ENCODE measurements around the gene GTPBP4. TPM values are rescaled to one million over a fixed set of nuclear protein-coding genes. Genes with fewer than 3 reads are reported as not detected.

The GTPBP4 gene
- total and polyA plus RNA-seq, 2 donors: 32.0 to 39.4 TPM

GRCh38 chr10:971150-971542, 17.1 kb upstream of the GTPBP4 start:
- H3K36me3 ChIP-seq (ENCODE audit: control insufficient read depth in 2 of 2, insufficient read depth in 2 of 2, low read length in 1 of 2): no peaks in the 10 kb centered on the region
- no peaks in the 10 kb centered on the region for H3K4me1 ChIP-seq (ENCODE audit: control insufficient read depth in 2 of 2, insufficient read depth in 2 of 2, low read length in 2 of 2)
- H3K4me3 ChIP-seq (ENCODE audit: low read length in 2 of 2): no peak overlapping the region
- H3K9me3 ChIP-seq (ENCODE audit: control insufficient read depth in 2 of 2, insufficient read depth in 1 of 2, low read length in 1 of 2): peaks cover 0 to 14% of the 10 kb centered on the region in 2 donors
- WGBS: 51% methylated on average over 4 of the region's 4 CpGs
- no peak for DNase-seq (ENCODE audit: low read depth in 6 of 9, low spot score in 9 of 9)
- peaks cover 0 to 22% of the 10 kb centered on the region in 2 donors for H3K27me3 ChIP-seq (ENCODE audit: control insufficient read depth in 2 of 2, insufficient read depth in 1 of 2, low read length in 1 of 2)
- H3K27ac ChIP-seq (ENCODE audit: low read depth in 1 of 2, low read length in 1 of 2): no peak overlapping the region

GRCh38 chr10:971613-972012, 16.6 kb upstream of the GTPBP4 start:
- Histone ChIP-seq H3K27ac (ENCODE audit: low read depth in 1 of 2, low read length in 1 of 2) (no peak overlapping the region), H3K9me3 (ENCODE audit: control insufficient read depth in 2 of 2, insufficient read depth in 1 of 2, low read length in 1 of 2) (peaks cover 0 to 16% of the 10 kb centered on the region in 2 donors), H3K27me3 (ENCODE audit: control insufficient read depth in 2 of 2, insufficient read depth in 1 of 2, low read length in 1 of 2) (peaks cover 0 to 19% of the 10 kb centered on the region in 2 donors), H3K4me3 (ENCODE audit: low read length in 2 of 2) (no peak overlapping the region), H3K4me1 (ENCODE audit: control insufficient read depth in 2 of 2, insufficient read depth in 2 of 2, low read length in 2 of 2) (no peaks in the 10 kb centered on the region), H3K36me3 (ENCODE audit: control insufficient read depth in 2 of 2, insufficient read depth in 2 of 2, low read length in 1 of 2) (no peaks in the 10 kb centered on the region)
- WGBS: 87% methylated on average over 12 of the region's 12 CpGs
- DNase-seq (ENCODE audit: low read depth in 6 of 9, low spot score in 9 of 9): no peak

GRCh38 chr10:972763-973162, 15.5 kb upstream of the GTPBP4 start:
- DNase-seq (ENCODE audit: low read depth in 6 of 9, low spot score in 9 of 9): no peak
- H3K4me3 ChIP-seq (ENCODE audit: low read length in 2 of 2): no peak overlapping the region
- H3K27ac ChIP-seq (ENCODE audit: low read depth in 1 of 2, low read length in 1 of 2): no peak overlapping the region
- 92% methylated on average over 8 of the region's 8 CpGs for WGBS
- H3K27me3 ChIP-seq (ENCODE audit: control insufficient read depth in 2 of 2, insufficient read depth in 1 of 2, low read length in 1 of 2): peaks cover 0 to 17% of the 10 kb centered on the region in 2 donors
- H3K9me3 ChIP-seq (ENCODE audit: control insufficient read depth in 2 of 2, insufficient read depth in 1 of 2, low read length in 1 of 2): peaks cover 0 to 21% of the 10 kb centered on the region in 2 donors
- H3K36me3 ChIP-seq (ENCODE audit: control insufficient read depth in 2 of 2, insufficient read depth in 2 of 2, low read length in 1 of 2): no peaks in the 10 kb centered on the region
- no peaks in the 10 kb centered on the region for H3K4me1 ChIP-seq (ENCODE audit: control insufficient read depth in 2 of 2, insufficient read depth in 2 of 2, low read length in 2 of 2)

DNA sequence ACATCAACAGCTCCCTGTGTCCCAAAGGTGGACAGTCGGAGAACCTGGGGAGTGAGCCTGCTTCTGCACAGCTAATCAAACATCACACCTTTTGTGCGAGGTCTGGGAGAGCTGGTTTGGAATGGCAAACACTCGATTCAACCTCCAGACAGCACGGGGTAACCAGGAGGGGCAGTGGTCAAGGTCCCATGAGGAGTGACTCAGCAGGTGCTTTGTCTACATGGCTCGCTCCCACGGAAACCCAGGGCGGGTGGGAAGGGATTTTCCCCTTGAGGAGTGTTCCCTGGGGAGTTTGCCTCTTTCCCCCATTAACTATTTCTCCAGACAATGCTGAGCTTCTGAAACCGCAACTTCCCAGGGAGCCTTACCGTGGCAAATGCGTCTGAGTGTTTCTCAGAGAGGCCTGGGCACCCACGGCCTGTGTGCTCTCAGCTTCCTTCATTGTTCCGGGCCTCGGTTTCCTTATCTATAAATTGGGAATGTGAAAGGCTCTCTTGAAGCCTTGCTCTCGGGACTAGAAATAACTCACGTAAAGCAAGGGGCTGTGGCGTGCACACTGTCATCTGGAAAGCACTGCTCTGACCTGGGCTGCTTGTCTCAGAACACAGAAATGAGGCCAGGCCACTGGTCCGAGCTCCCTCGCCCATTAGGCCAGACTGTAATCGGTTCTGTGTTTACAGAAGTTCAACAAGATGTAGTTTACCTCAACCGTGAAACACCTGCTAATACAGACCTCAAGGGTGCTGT, 14.0 kb upstream of the GTPBP4 start:
- H3K4me1 ChIP-seq (ENCODE audit: control insufficient read depth in 2 of 2, insufficient read depth in 2 of 2, low read length in 2 of 2): no peaks in the 10 kb centered on the region
- H3K4me3 ChIP-seq (ENCODE audit: low read length in 2 of 2): no peak overlapping the region
- no peaks in the 10 kb centered on the region for H3K36me3 ChIP-seq (ENCODE audit: control insufficient read depth in 2 of 2, insufficient read depth in 2 of 2, low read length in 1 of 2)
- H3K9me3 ChIP-seq (ENCODE audit: control insufficient read depth in 2 of 2, insufficient read depth in 1 of 2, low read length in 1 of 2): peaks cover 0 to 23% of the 10 kb centered on the region in 2 donors
- DNase-seq (ENCODE audit: low read depth in 6 of 9, low spot score in 9 of 9): no peak
- WGBS: 88% methylated on average over 20 of the region's 20 CpGs
- H3K27me3 ChIP-seq (ENCODE audit: control insufficient read depth in 2 of 2, insufficient read depth in 1 of 2, low read length in 1 of 2): peaks cover 0 to 8% of the 10 kb centered on the region in 2 donors
- no peak overlapping the region for H3K27ac ChIP-seq (ENCODE audit: low read depth in 1 of 2, low read length in 1 of 2)

- Histone ChIP-seq H3K27me3 (ENCODE audit: control insufficient read depth in 2 of 2, insufficient read depth in 1 of 2, low read length in 1 of 2) (peaks cover 0 to 5% of the 10 kb centered on the region in 2 donors), H3K4me1 (ENCODE audit: control insufficient read depth in 2 of 2, insufficient read depth in 2 of 2, low read length in 2 of 2) (no peaks in the 10 kb centered on the region), H3K36me3 (ENCODE audit: control insufficient read depth in 2 of 2, insufficient read depth in 2 of 2, low read length in 1 of 2) (no peaks in the 10 kb centered on the region), H3K9me3 (ENCODE audit: control insufficient read depth in 2 of 2, insufficient read depth in 1 of 2, low read length in 1 of 2) (peaks cover 0 to 28% of the 10 kb centered on the region in 2 donors), H3K27ac (ENCODE audit: low read depth in 1 of 2, low read length in 1 of 2) (no peak overlapping the region), H3K4me3 (ENCODE audit: low read length in 2 of 2) (no peak overlapping the region)
- no peak for DNase-seq (ENCODE audit: low read depth in 6 of 9, low spot score in 9 of 9)
- 95% methylated on average over 5 of the region's 5 CpGs for WGBS
Measured at GRCh38 chr10:974785-975074, 13.5 kb upstream of the GTPBP4 start.

- WGBS: 95% methylated on average over 22 of the region's 22 CpGs
- H3K27me3 ChIP-seq (ENCODE audit: control insufficient read depth in 2 of 2, insufficient read depth in 1 of 2, low read length in 1 of 2): no peaks in the 10 kb centered on the region
- no peak for DNase-seq (ENCODE audit: low read depth in 6 of 9, low spot score in 9 of 9)
- no peak overlapping the region for H3K27ac ChIP-seq (ENCODE audit: low read depth in 1 of 2, low read length in 1 of 2)
- no peak overlapping the region for H3K4me3 ChIP-seq (ENCODE audit: low read length in 2 of 2)
- H3K36me3 ChIP-seq (ENCODE audit: control insufficient read depth in 2 of 2, insufficient read depth in 2 of 2, low read length in 1 of 2): no peaks in the 10 kb centered on the region
- H3K4me1 ChIP-seq (ENCODE audit: control insufficient read depth in 2 of 2, insufficient read depth in 2 of 2, low read length in 2 of 2): no peaks in the 10 kb centered on the region
- H3K9me3 ChIP-seq (ENCODE audit: control insufficient read depth in 2 of 2, insufficient read depth in 1 of 2, low read length in 1 of 2): peaks cover 0 to 37% of the 10 kb centered on the region in 2 donors
Measured at GRCh38 chr10:976316-976715, 11.9 kb upstream of the GTPBP4 start.

- 94% methylated on average over 2 of the region's 2 CpGs for WGBS
- Histone ChIP-seq H3K4me3 (ENCODE audit: low read length in 2 of 2) (no peak overlapping the region), H3K9me3 (ENCODE audit: control insufficient read depth in 2 of 2, insufficient read depth in 1 of 2, low read length in 1 of 2) (peaks cover 0 to 34% of the 10 kb centered on the region in 2 donors), H3K27ac (ENCODE audit: low read depth in 1 of 2, low read length in 1 of 2) (no peak overlapping the region), H3K4me1 (ENCODE audit: control insufficient read depth in 2 of 2, insufficient read depth in 2 of 2, low read length in 2 of 2) (no peaks in the 10 kb centered on the region), H3K36me3 (ENCODE audit: control insufficient read depth in 2 of 2, insufficient read depth in 2 of 2, low read length in 1 of 2) (no peaks in the 10 kb centered on the region), H3K27me3 (ENCODE audit: control insufficient read depth in 2 of 2, insufficient read depth in 1 of 2, low read length in 1 of 2) (no peaks in the 10 kb centered on the region)
- no peak for DNase-seq (ENCODE audit: low read depth in 6 of 9, low spot score in 9 of 9)
Measured at GRCh38 chr10:978826-979421, 9.3 kb upstream of the GTPBP4 start.

DNA sequence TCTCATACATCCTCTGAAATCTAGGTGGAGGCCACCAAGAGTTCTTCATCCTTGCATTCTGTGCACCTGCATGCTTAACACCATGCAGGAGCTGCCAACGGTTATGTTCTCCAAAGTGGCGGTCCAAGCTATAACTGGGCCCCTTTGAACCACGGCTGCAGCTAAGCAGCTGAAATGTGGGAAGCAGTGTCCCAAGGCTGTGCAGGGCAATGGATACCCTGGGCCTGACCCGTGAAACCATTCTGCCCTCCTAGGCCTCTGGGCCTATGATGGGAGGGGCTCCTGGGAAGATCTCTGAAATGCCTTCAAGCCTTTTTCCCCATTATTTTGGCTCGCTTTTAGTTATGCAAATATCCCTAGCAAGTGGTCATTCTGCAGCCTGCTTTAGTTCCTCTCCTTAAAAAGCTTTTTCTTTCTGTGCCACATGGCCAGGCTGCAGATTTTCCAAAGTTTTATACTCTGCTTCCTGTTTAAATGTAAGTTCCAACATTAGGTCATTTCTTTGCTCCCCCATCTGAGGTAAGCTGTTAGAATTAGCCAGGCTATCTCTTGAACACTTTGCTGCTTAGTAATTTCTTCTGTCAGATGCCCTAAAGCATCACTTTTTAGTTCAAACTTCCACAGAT, 7.7 kb upstream of the GTPBP4 start:
- no peak overlapping the region for H3K4me3 ChIP-seq (ENCODE audit: low read length in 2 of 2)
- no peak overlapping the region for H3K27ac ChIP-seq (ENCODE audit: low read depth in 1 of 2, low read length in 1 of 2)
- no peaks in the 10 kb centered on the region for H3K27me3 ChIP-seq (ENCODE audit: control insufficient read depth in 2 of 2, insufficient read depth in 1 of 2, low read length in 1 of 2)
- WGBS: 96% methylated on average over 5 of the region's 5 CpGs
- H3K9me3 ChIP-seq (ENCODE audit: control insufficient read depth in 2 of 2, insufficient read depth in 1 of 2, low read length in 1 of 2): peaks cover 0 to 34% of the 10 kb centered on the region in 2 donors
- no peaks in the 10 kb centered on the region for H3K36me3 ChIP-seq (ENCODE audit: control insufficient read depth in 2 of 2, insufficient read depth in 2 of 2, low read length in 1 of 2)
- H3K4me1 ChIP-seq (ENCODE audit: control insufficient read depth in 2 of 2, insufficient read depth in 2 of 2, low read length in 2 of 2): no peaks in the 10 kb centered on the region
- DNase-seq (ENCODE audit: low read depth in 6 of 9, low spot score in 9 of 9): no peak

DNA sequence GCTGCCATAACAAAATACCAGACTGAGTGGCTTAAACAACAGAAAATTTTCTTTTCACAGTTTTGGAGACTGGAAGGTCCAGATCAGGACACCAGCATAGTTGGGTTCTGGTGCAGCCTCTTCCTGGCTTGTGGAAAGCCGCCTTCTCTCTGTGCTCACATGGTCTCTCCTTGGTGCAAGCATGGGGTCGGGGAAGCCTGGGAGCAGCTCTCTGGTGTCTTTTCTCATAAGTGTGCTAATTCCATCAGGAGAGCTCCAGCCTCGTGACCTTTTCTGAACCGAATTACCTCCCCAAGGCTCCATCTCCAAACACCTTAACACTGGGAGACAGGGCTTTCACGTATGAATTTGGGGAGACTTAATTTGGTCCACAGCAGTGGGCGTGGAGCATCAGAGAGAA, 4.8 kb upstream of the GTPBP4 start:
- Histone ChIP-seq H3K27me3 (ENCODE audit: control insufficient read depth in 2 of 2, insufficient read depth in 1 of 2, low read length in 1 of 2) (no peaks in the 10 kb centered on the region), H3K4me3 (ENCODE audit: low read length in 2 of 2) (no peak overlapping the region), H3K9me3 (ENCODE audit: control insufficient read depth in 2 of 2, insufficient read depth in 1 of 2, low read length in 1 of 2) (peaks cover 0 to 16% of the 10 kb centered on the region in 2 donors), H3K27ac (ENCODE audit: low read depth in 1 of 2, low read length in 1 of 2) (no peak overlapping the region), H3K4me1 (ENCODE audit: control insufficient read depth in 2 of 2, insufficient read depth in 2 of 2, low read length in 2 of 2) (peaks cover 2 to 3% of the 10 kb centered on the region in 2 donors), H3K36me3 (ENCODE audit: control insufficient read depth in 2 of 2, insufficient read depth in 2 of 2, low read length in 1 of 2) (no peaks in the 10 kb centered on the region)
- 95% methylated on average over 6 of the region's 6 CpGs for WGBS
- DNase-seq (ENCODE audit: low read depth in 6 of 9, low spot score in 9 of 9): no peak
